Colonic mucosa (tissue), 4 donors: Measurements from ENCODE around the gene RYR2. TPM values are rescaled to one million over a fixed set of nuclear protein-coding genes. Genes with fewer than 3 reads are reported as not detected.

Source experiments
- DNase-seq: peaks from one replicate; pipeline ENCODE4 v3.0.0-alpha.2; 2020
- H3K27ac ChIP-seq: fragments of 200-600 bp; one replicate; pipeline ENCODE4 v1.8.0; 2021
- H3K27me3 ChIP-seq: fragments of 200-600 bp; one replicate; pipeline ENCODE4 v1.8.0; 2021
- H3K36me3 ChIP-seq: fragments of 200-600 bp; one replicate; pipeline ENCODE4 v1.8.0; 2021
- H3K4me1 ChIP-seq: fragments of 200-600 bp; one replicate; pipeline ENCODE4 v1.8.0; 2021; ENCODE audit warnings: mild to moderate bottlenecking
- H3K4me3 ChIP-seq: fragments of 200-600 bp; one replicate; pipeline ENCODE4 v1.8.0; 2021
- H3K9ac ChIP-seq, 2 donors: one replicate each; pipeline ENCODE4 v1.7.0; 2013; ENCODE audit warnings: control low read depth in 2 of 2, low read depth in 2 of 2, low read length in 2 of 2
- H3K9me3 ChIP-seq: fragments of 200-600 bp; one replicate; pipeline ENCODE4 v1.8.0; 2021
- CTCF ChIP-seq: fragments of 200-600 bp; IDR thresholded peaks from one replicate; pipeline ENCODE4 v1.8.0; 2022; ENCODE audit warnings: antibody characterized with exemption, mild to moderate bottlenecking
- intact Hi-C: fragments of 100-400 bp; cut with DNase I; formaldehyde crosslinking; loops from one replicate; pipeline ENCODE4 v1.14.1; 2022
- total RNA-seq, 2 donors: library from RNA; stranded (reverse); fragmentation: NEBNext Ultra II Directional in 1 of 2; extraction: Animal tissue kit (Norgen Biotek cat#: 25700) in 1 of 2; gene quantifications; one replicate each; pipeline ENCODE4 v1.2.1, GENCODE V29; 2021
- donor health status: healthy.
- donor health status: DM: no; HTN: no; CAD: no.
- donor health status: DM: no; HTN: no; CAD: no.

The RYR2 gene
- total RNA-seq, 2 donors from 2014 or later = 0.15 to 0.56 TPM

- Histone ChIP-seq H3K4me1 (no peaks in the 10 kb centered on the region), H3K9me3 (no peaks in the 10 kb centered on the region), H3K27me3 (no peaks in the 10 kb centered on the region), H3K27ac (no peak overlapping the region), H3K4me3 (no peak overlapping the region), H3K9ac (no peak overlapping the region), H3K36me3 (no peaks in the 10 kb centered on the region)
- intact Hi-C loops = no loop called here
- no peak for TF ChIP-seq CTCF
- DNase-seq = no peak
Measured at GRCh38 chr1:237316352-237316751, 274.4 kb downstream of the RYR2 start.

DNA sequence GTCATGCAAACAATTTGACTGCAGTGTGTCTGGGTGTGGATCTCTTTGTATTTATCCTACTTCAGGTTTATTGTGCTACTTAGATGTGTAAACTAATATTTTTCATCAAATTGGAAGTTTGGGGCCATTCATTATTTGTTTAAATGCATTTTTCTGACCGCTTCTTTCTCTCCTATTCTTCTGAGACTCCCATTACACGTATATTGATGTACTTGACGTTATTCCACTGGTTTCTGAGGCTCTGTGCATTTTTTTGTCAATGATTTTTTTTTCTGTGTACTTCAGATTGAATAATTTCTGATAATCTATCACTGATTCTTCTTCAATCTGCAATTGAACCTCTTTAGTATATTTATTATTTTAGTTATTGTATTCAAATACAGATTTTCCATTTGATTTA is 276.8 kb downstream of the RYR2 start:
- no peak overlapping the region for H3K27ac ChIP-seq
- intact Hi-C loops = no loop called here
- no peak overlapping the region for H3K4me3 ChIP-seq
- no peak for DNase-seq
- no peak for TF ChIP-seq CTCF
- H3K4me1 ChIP-seq = no peaks in the 10 kb centered on the region
- H3K27me3 ChIP-seq = no peaks in the 10 kb centered on the region
- H3K36me3 ChIP-seq = no peaks in the 10 kb centered on the region
- H3K9me3 ChIP-seq = no peaks in the 10 kb centered on the region
- no peak overlapping the region for H3K9ac ChIP-seq

GRCh38 chr1:237320890-237321289 is 278.9 kb downstream of the RYR2 start:
- no peaks in the 10 kb centered on the region for H3K27me3 ChIP-seq
- no peak for TF ChIP-seq CTCF
- no peak overlapping the region for H3K27ac ChIP-seq

GRCh38 chr1:237324226-237324625 is 282.2 kb downstream of the RYR2 start:
- H3K4me1 ChIP-seq = no peaks in the 10 kb centered on the region
- H3K27me3 ChIP-seq = no peaks in the 10 kb centered on the region
- H3K27ac ChIP-seq = no peak overlapping the region
- H3K9me3 ChIP-seq = no peaks in the 10 kb centered on the region
- H3K36me3 ChIP-seq = no peaks in the 10 kb centered on the region
- DNase-seq = no peak
- TF ChIP-seq CTCF = no peak
- no peak overlapping the region for H3K9ac ChIP-seq
- intact Hi-C loops = no loop called here
- H3K4me3 ChIP-seq = no peak overlapping the region

More at GRCh38 chr1:237320890-237321289, 278.9 kb downstream of the RYR2 start:
- no peak overlapping the region for H3K4me3 ChIP-seq
- no peaks in the 10 kb centered on the region for H3K9me3 ChIP-seq
- H3K4me1 ChIP-seq = no peaks in the 10 kb centered on the region
- DNase-seq = no peak
- H3K36me3 ChIP-seq = no peaks in the 10 kb centered on the region
- intact Hi-C loops = no loop called here
- H3K9ac ChIP-seq = no peak overlapping the region

GRCh38 chr1:237327061-237327460 is 285.1 kb downstream of the RYR2 start:
- Histone ChIP-seq H3K4me3 (no peak overlapping the region), H3K27me3 (no peaks in the 10 kb centered on the region), H3K36me3 (no peaks in the 10 kb centered on the region), H3K4me1 (no peaks in the 10 kb centered on the region), H3K9ac (no peak overlapping the region), H3K27ac (no peak overlapping the region), H3K9me3 (no peaks in the 10 kb centered on the region)
- DNase-seq = no peak
- no peak for TF ChIP-seq CTCF
- intact Hi-C loops = no loop called here

DNA sequence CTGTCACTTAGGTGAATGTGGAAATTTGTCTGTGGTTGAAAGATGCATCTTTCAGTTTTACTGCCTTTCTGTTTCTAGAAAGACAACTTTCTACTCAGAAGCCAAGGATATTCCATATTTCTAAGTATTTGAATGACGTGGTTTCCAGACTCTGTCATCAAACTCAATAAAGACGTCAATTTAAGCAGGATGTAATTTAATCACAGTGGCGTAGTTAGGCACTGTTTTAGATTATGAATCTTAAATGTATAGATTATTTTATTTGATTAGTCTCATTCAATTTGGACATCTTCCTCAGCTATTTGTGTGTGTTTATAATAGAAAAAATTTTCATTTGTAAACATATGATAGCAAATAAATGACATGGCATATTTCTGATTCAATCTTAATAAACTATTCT is 298.9 kb downstream of the RYR2 start:
- Histone ChIP-seq H3K4me3 (no peak overlapping the region), H3K27me3 (no peaks in the 10 kb centered on the region)

More for the DNA sequence above, 298.9 kb downstream of the RYR2 start:
- no peak for TF ChIP-seq CTCF
- Histone ChIP-seq H3K4me1 (no peaks in the 10 kb centered on the region), H3K9ac (no peak overlapping the region), H3K27ac (no peak overlapping the region), H3K36me3 (no peaks in the 10 kb centered on the region), H3K9me3 (no peaks in the 10 kb centered on the region)
- DNase-seq = no peak
- intact Hi-C loops = no loop called here
